Measurements from ENCODE around the gene PPM1E. TPM values are rescaled to one million over a fixed set of nuclear protein-coding genes. Genes with fewer than 3 reads are reported as not detected.
"Not testable (repeated sequence)": the region's sequence is repeated elsewhere in the genome, so short reads cannot be mapped to it uniquely, and the experiment has no call there.

Gene PPM1E
- total and polyA plus RNA-seq, 5 experiments from 2014 or later = 0.05 TPM; not detected in 4

- DNase-seq (no peak), ATAC-seq (no peak)
- POLR2A ChIA-PET = no interaction called here
- Mint-ChIP-seq H3K4me1 (peaks cover 8 to 14% (median 13%) of the 10 kb centered on the region in 4 donors), H3K9me3 (no peaks in the 10 kb centered on the region), H3K36me3 (peaks cover 0 to 4% (median 3%) of the 10 kb centered on the region in 3 donors), H3K27me3 (peaks cover 10 to 29% (median 15%) of the 10 kb centered on the region in 5 donors), H3K27ac (no peak overlapping the region), H3K4me3 (no peak overlapping the region)
These were observed 2.6 kb upstream of the PPM1E start for GRCh38 chr17:58753026-58753425.

GRCh38 chr17:58755269-58755576 lies 431 bp upstream of the PPM1E start:
- peak in 1 of 2 donors; percentile 34 for ATAC-seq
- DNase-seq = no peak
- POLR2A ChIA-PET = no interaction called here
- Mint-ChIP-seq H3K36me3 (peaks cover 0 to 6% (median 3%) of the 10 kb centered on the region in 3 donors), H3K4me3 (peak overlapping the region; percentile 76 to 82 (median 80)), H3K4me1 (peaks cover 8 to 14% (median 13%) of the 10 kb centered on the region in 4 donors), H3K27ac (no peak overlapping the region), H3K9me3 (no peaks in the 10 kb centered on the region), H3K27me3 (peaks cover 20 to 44% (median 28%) of the 10 kb centered on the region in 5 donors)

GRCh38 chr17:58756246-58757161 lies 850 bp downstream of the PPM1E start:
- POLR2A ChIA-PET = no interaction called here
- H3K4me1 Mint-ChIP-seq = peaks cover 8 to 14% (median 13%) of the 10 kb centered on the region in 4 donors
- H3K27me3 Mint-ChIP-seq = peaks cover 32 to 56% (median 40%) of the 10 kb centered on the region in 5 donors
- H3K36me3 Mint-ChIP-seq = peaks cover 0 to 10% (median 3%) of the 10 kb centered on the region in 3 donors
- H3K27ac Mint-ChIP-seq = peak overlapping the region in 2 of 10 donors; percentile 8 to 24
- peak in 2 of 10 donors; percentile 11 to 20 for DNase-seq
- peak; percentile 15 to 49 for ATAC-seq
- no peaks in the 10 kb centered on the region for H3K9me3 Mint-ChIP-seq
- H3K4me3 Mint-ChIP-seq = peak overlapping the region; percentile 81 to 98 (median 92)

- peaks cover 0 to 10% (median 3%) of the 10 kb centered on the region in 3 donors for H3K36me3 Mint-ChIP-seq
- no peak for ATAC-seq
- POLR2A ChIA-PET = no interaction called here
- H3K27me3 Mint-ChIP-seq = peaks cover 39 to 57% (median 47%) of the 10 kb centered on the region in 5 donors
- H3K27ac Mint-ChIP-seq = peak overlapping the region in 2 of 10 donors; percentile 8 to 47
- DNase-seq = no peak
- H3K4me1 Mint-ChIP-seq = peaks cover 8 to 14% (median 13%) of the 10 kb centered on the region in 4 donors
- peak overlapping the region; percentile 81 to 98 (median 92) for H3K4me3 Mint-ChIP-seq
- H3K9me3 Mint-ChIP-seq = no peaks in the 10 kb centered on the region
These were observed 1.5 kb downstream of the PPM1E start for GRCh38 chr17:58757162-58757613.

GRCh38 chr17:58758890-58759289 lies 3.2 kb downstream of the PPM1E start:
- POLR2A ChIA-PET = no interaction called here
- Mint-ChIP-seq H3K4me1 (peaks cover 8 to 14% (median 13%) of the 10 kb centered on the region in 4 donors), H3K27ac (no peak overlapping the region), H3K36me3 (peaks cover 0 to 10% (median 3%) of the 10 kb centered on the region in 3 donors), H3K4me3 (no peak overlapping the region), H3K27me3 (peaks cover 39 to 57% (median 49%) of the 10 kb centered on the region in 5 donors), H3K9me3 (no peaks in the 10 kb centered on the region)
- ATAC-seq = no peak
- no peak for DNase-seq

GRCh38 chr17:58759522-58759921 lies 3.9 kb downstream of the PPM1E start:
- Mint-ChIP-seq H3K36me3 (peaks cover 0 to 10% (median 3%) of the 10 kb centered on the region in 3 donors), H3K27me3 (peaks cover 41 to 59% (median 49%) of the 10 kb centered on the region in 5 donors), H3K27ac (no peak overlapping the region), H3K4me3 (no peak overlapping the region), H3K9me3 (no peaks in the 10 kb centered on the region), H3K4me1 (peaks cover 8 to 14% (median 13%) of the 10 kb centered on the region in 4 donors)
- POLR2A ChIA-PET = no interaction called here
- DNase-seq (no peak), ATAC-seq (no peak)

GRCh38 chr17:58760248-58760647 lies 4.6 kb downstream of the PPM1E start:
- no peak for ATAC-seq
- no peak overlapping the region for H3K27ac Mint-ChIP-seq
- POLR2A ChIA-PET = no interaction called here
- DNase-seq = no peak
- H3K9me3 Mint-ChIP-seq = no peaks in the 10 kb centered on the region
- peaks cover 6 to 11% (median 11%) of the 10 kb centered on the region in 4 donors for H3K4me1 Mint-ChIP-seq
- H3K27me3 Mint-ChIP-seq = peaks cover 40 to 55% (median 49%) of the 10 kb centered on the region in 5 donors
- H3K4me3 Mint-ChIP-seq = no peak overlapping the region
- H3K36me3 Mint-ChIP-seq = peaks cover 0 to 10% (median 3%) of the 10 kb centered on the region in 3 donors

GRCh38 chr17:58763263-58763662 lies 7.6 kb downstream of the PPM1E start:
- DNase-seq (no peak), ATAC-seq (no peak)
- POLR2A ChIA-PET = no interaction called here
- Mint-ChIP-seq H3K4me3 (no peak overlapping the region), H3K4me1 (no peaks in the 10 kb centered on the region), H3K27ac (no peak overlapping the region), H3K36me3 (peaks cover 0 to 6% (median 0%) of the 10 kb centered on the region in 3 donors), H3K9me3 (no peaks in the 10 kb centered on the region), H3K27me3 (peaks cover 29 to 42% (median 35%) of the 10 kb centered on the region in 5 donors)

- no peak overlapping the region for H3K4me3 Mint-ChIP-seq
- H3K36me3 Mint-ChIP-seq = peaks cover 0 to 6% (median 0%) of the 10 kb centered on the region in 3 donors
- ATAC-seq = no peak
- DNase-seq = no peak
- H3K4me1 Mint-ChIP-seq = no peaks in the 10 kb centered on the region
- H3K27ac Mint-ChIP-seq = no peak overlapping the region
- no peaks in the 10 kb centered on the region for H3K9me3 Mint-ChIP-seq
- H3K27me3 Mint-ChIP-seq = peaks cover 22 to 33% (median 28%) of the 10 kb centered on the region in 5 donors
- POLR2A ChIA-PET = no interaction called here
These were observed 8.7 kb downstream of the PPM1E start for GRCh38 chr17:58764373-58764772.

GRCh38 chr17:58778482-58778881 lies 22.8 kb downstream of the PPM1E start:
- H3K27me3 Mint-ChIP-seq, H3K9me3 Mint-ChIP-seq, H3K4me1 Mint-ChIP-seq, H3K4me3 Mint-ChIP-seq, H3K27ac Mint-ChIP-seq, ATAC-seq, DNase-seq, H3K36me3 Mint-ChIP-seq: not testable (repeated sequence)
- POLR2A ChIA-PET = interaction anchor here (0.8 kb wide), 1 partner anchor 81 kb away, joined by 4 read pairs; no protein-coding TSS in a partner anchor

- ATAC-seq (no peak), DNase-seq (no peak)
- Mint-ChIP-seq H3K27ac (no peak overlapping the region), H3K9me3 (no peaks in the 10 kb centered on the region), H3K4me3 (no peak overlapping the region), H3K4me1 (no peaks in the 10 kb centered on the region), H3K36me3 (no peaks in the 10 kb centered on the region), H3K27me3 (peaks cover 0 to 4% (median 2%) of the 10 kb centered on the region in 5 donors)
- POLR2A ChIA-PET = no interaction called here
These were observed 23.8 kb downstream of the PPM1E start for GRCh38 chr17:58779446-58779845.

GRCh38 chr17:58783380-58783779 lies 27.7 kb downstream of the PPM1E start:
- Mint-ChIP-seq H3K4me1 (no peaks in the 10 kb centered on the region), H3K4me3 (no peak overlapping the region), H3K9me3 (no peaks in the 10 kb centered on the region), H3K27me3 (peaks cover 0 to 2% (median 0%) of the 10 kb centered on the region in 5 donors), H3K27ac (no peak overlapping the region), H3K36me3 (no peaks in the 10 kb centered on the region)
- ATAC-seq (no peak), DNase-seq (peak in 1 of 10 donors; percentile 1)
- POLR2A ChIA-PET = no interaction called here

GRCh38 chr17:58785097-58785496 lies 29.4 kb downstream of the PPM1E start:
- POLR2A ChIA-PET = no interaction called here
- Mint-ChIP-seq H3K27ac (no peak overlapping the region), H3K4me1 (no peaks in the 10 kb centered on the region), H3K36me3 (no peaks in the 10 kb centered on the region), H3K27me3 (peaks cover 0 to 2% (median 0%) of the 10 kb centered on the region in 5 donors), H3K9me3 (no peaks in the 10 kb centered on the region), H3K4me3 (no peak overlapping the region)
- DNase-seq (no peak), ATAC-seq (no peak)
